Ascending aorta (tissue), 2 donors: Measurements from ENCODE around the gene SLC2A13. TPM values are rescaled to one million over a fixed set of nuclear protein-coding genes. Genes with fewer than 3 reads are reported as not detected.

Experiments
- DNase-seq, 2 donors: peaks; one replicate each; pipeline ENCODE4 v3.0.0-alpha.2; 2019; ENCODE audit warnings: low spot score in 2 of 2
- H3K27ac ChIP-seq, 2 donors: fragments of 200-600 bp; sonication (generic); one replicate each; pipeline ENCODE4 v1.5.1; 2016 to 2017; ENCODE audit warnings: mild to moderate bottlenecking in 1 of 2
- H3K27me3 ChIP-seq: fragments of 200-600 bp; sonication (generic); one replicate; pipeline ENCODE4 v1.5.1; 2017
- H3K36me3 ChIP-seq, 2 donors: fragments of 200-600 bp; sonication (generic); one replicate each; pipeline ENCODE4 v1.5.1; 2016
- H3K4me1 ChIP-seq, 2 donors: fragments of 200-600 bp; sonication (generic); one replicate each; pipeline ENCODE4 v1.5.1; 2016 to 2017; ENCODE audit warnings: mild to moderate bottlenecking in 1 of 2
- H3K4me3 ChIP-seq, 2 donors: fragments of 200-600 bp; sonication (generic); one replicate each; pipeline ENCODE4 v1.5.1; 2016 to 2017; ENCODE audit warnings: mild to moderate bottlenecking in 1 of 2
- H3K9me3 ChIP-seq, 2 donors: fragments of 200-600 bp; sonication (generic); one replicate each; pipeline ENCODE4 v1.5.1; 2016
- intact Hi-C: fragments of 100-400 bp; cut with DNase I; formaldehyde crosslinking; loops from one replicate; pipeline ENCODE4 v1.15.1; 2023
- total RNA-seq: library from RNA; depleted of rRNA; stranded (reverse); fragments of >200 nt; gene quantifications from one replicate; pipeline ENCODE4 v1.1.0, GENCODE V29; 2016
- TF ChIP-seq, protein P1 (sequence below), 3 experiments: fragments of 200-600 bp in 2 of 3; fragments of 450-650 bp in 1 of 3; sonication (generic) in 2 of 3; IDR thresholded peaks; one replicate each; pipeline ENCODE4 v1.5.1; 2016 to 2019; ENCODE audit warnings: antibody characterized with exemption in 3 of 3, mild to moderate bottlenecking in 1 of 3, moderate library complexity in 1 of 3

The SLC2A13 gene
- total RNA-seq, 1 donor from 2014 or later, result 23.5 TPM

DNA sequence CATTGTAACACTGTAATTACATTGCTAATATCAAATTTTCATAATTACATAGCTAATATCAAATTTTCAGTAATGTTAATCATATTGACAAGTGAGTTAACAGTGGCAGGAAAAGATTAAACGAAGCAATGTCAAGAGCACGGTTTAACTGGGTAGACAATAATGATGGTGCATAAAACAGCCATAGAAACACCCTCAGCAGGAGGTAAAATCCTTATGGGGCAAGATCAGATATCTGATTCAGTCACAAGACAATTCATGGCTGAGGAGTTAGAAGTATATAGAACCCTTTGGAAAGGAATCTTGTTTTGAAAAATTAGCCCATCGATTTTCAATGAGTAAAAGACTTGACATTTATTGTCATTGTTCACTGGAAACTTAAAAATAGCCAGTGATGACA lies 190.6 kb downstream of the SLC2A13 start:
- intact Hi-C loops, result no loop called here
- Histone ChIP-seq H3K36me3 (no peaks in the 10 kb centered on the region), H3K4me3 (no peak overlapping the region), H3K27ac (no peak overlapping the region), H3K27me3 (no peaks in the 10 kb centered on the region), H3K4me1 (no peaks in the 10 kb centered on the region), H3K9me3 (no peaks in the 10 kb centered on the region)
- TF ChIP-seq, protein P1, sequence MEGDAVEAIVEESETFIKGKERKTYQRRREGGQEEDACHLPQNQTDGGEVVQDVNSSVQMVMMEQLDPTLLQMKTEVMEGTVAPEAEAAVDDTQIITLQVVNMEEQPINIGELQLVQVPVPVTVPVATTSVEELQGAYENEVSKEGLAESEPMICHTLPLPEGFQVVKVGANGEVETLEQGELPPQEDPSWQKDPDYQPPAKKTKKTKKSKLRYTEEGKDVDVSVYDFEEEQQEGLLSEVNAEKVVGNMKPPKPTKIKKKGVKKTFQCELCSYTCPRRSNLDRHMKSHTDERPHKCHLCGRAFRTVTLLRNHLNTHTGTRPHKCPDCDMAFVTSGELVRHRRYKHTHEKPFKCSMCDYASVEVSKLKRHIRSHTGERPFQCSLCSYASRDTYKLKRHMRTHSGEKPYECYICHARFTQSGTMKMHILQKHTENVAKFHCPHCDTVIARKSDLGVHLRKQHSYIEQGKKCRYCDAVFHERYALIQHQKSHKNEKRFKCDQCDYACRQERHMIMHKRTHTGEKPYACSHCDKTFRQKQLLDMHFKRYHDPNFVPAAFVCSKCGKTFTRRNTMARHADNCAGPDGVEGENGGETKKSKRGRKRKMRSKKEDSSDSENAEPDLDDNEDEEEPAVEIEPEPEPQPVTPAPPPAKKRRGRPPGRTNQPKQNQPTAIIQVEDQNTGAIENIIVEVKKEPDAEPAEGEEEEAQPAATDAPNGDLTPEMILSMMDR (IDR thresholded peaks at IDR 0.05), result no peak
- no peak for DNase-seq

DNA sequence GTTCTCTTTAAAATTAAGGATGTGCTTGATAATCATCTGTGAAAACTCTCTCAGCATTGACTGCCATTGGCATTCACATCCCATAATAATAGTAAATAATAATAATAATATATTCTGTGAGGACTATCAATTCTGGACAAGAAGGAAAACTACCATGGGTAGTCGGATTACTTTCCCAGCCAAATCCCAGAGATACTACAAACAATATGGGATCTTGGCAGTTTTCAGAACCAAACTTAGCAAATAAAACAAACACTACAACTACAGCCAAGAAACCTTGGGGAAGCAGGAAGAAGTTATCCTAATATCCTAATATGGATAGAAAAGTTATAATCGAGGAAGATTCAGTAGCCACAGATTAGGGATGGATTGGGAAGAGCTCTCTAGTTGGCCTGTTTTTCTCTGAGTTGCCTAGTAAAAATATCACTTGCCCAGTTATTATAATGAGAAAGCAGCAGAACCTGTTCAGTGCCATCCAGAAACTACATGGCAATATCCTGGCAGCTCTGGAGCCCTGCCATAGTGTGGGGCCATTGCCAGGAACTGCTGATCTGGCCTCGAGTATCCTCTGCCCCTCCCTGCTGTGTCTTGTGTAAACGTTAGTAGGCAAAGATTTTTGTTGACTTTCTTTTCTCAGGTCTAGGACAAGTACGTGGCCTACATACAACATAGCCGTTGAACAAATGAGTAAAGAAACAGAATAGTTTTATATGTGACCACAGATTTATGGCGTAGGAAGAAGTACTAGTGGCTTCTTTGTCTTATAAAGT lies 193.5 kb downstream of the SLC2A13 start:
- DNase-seq, result no peak
- no peak overlapping the region for H3K27ac ChIP-seq
- no peak overlapping the region for H3K4me3 ChIP-seq

DNA sequence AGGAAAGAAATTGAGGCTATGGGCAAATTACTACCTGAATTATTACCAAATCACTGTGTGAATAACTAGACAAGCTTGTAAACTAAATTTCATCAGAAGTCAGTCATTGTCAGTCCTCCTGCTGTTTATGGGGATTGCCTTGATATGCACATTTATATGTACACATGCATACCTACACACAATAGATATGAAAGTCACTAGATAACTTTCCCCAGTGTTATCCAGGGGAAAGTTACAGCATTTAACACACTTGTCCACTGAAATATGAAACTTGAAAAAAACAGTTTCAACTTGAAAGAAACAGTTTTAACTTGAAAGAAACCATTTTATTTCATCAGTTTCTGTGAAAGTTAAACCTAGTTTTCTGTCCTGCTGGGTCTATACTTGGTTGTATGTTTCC lies 199.6 kb downstream of the SLC2A13 start:
- intact Hi-C loops, result no loop called here
- H3K4me3 ChIP-seq, result no peak overlapping the region
- H3K27ac ChIP-seq, result no peak overlapping the region
- TF ChIP-seq, protein P1 (IDR thresholded peaks at IDR 0.05), result no peak
- H3K27me3 ChIP-seq, result no peaks in the 10 kb centered on the region
- no peak for DNase-seq
- no peaks in the 10 kb centered on the region for H3K36me3 ChIP-seq
- H3K9me3 ChIP-seq, result no peaks in the 10 kb centered on the region
- H3K4me1 ChIP-seq, result no peaks in the 10 kb centered on the region

More for the DNA sequence above, 193.5 kb downstream of the SLC2A13 start:
- Histone ChIP-seq H3K9me3 (no peaks in the 10 kb centered on the region), H3K27me3 (no peaks in the 10 kb centered on the region), H3K4me1 (no peaks in the 10 kb centered on the region), H3K36me3 (no peaks in the 10 kb centered on the region)
- TF ChIP-seq, protein P1 (IDR thresholded peaks at IDR 0.05), result no peak
- intact Hi-C loops, result no loop called here

DNA sequence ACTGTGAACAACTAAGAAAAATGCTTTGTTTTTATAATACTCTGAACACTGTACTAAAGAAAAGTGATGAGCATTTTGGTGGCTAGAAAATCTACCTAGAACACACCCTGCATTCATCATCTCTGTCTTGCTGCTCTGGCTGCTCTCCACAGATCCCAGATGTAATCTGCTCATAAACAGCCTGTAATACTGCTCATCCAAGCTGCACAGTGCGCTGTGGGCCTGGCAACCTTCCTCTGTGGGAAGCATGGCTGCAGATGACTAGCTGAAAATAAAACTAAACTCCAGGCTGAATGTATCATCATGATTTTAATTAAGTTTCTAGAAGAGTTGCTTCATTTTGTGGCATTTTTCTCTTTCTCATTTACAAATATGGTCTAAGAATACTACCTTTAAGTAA lies 200.7 kb downstream of the SLC2A13 start:
- H3K27me3 ChIP-seq, result no peaks in the 10 kb centered on the region
- H3K4me3 ChIP-seq, result no peak overlapping the region
- intact Hi-C loops, result no loop called here
- H3K9me3 ChIP-seq, result no peaks in the 10 kb centered on the region
- TF ChIP-seq, protein P1 (IDR thresholded peaks at IDR 0.05), result no peak
- DNase-seq, result no peak
- H3K4me1 ChIP-seq, result no peaks in the 10 kb centered on the region
- H3K27ac ChIP-seq, result no peak overlapping the region
- no peaks in the 10 kb centered on the region for H3K36me3 ChIP-seq

DNA sequence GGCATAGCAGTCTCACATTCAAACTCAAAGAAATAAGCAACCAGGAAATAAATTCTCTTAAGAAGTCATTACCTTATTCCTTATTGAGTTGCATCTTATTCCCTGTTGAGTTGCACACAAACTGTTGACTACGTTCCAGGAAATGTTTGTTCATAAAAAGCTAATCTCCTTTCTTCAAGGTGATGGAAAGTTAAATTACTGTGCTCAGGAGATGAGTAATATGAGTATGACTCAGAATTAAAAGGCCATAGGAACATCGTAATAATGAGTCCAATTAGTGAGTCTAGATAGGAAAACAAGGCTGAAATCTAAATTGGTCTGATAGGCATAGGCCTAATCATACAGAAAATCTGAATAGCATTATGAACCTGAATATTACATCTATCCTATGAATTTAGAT lies 203.1 kb downstream of the SLC2A13 start:
- Histone ChIP-seq H3K9me3 (no peaks in the 10 kb centered on the region), H3K4me3 (no peak overlapping the region), H3K27ac (no peak overlapping the region), H3K27me3 (no peaks in the 10 kb centered on the region), H3K4me1 (no peaks in the 10 kb centered on the region), H3K36me3 (no peaks in the 10 kb centered on the region)
- TF ChIP-seq, protein P1 (IDR thresholded peaks at IDR 0.05), result no peak
- intact Hi-C loops, result no loop called here
- no peak for DNase-seq
